Panc1 (cell line): ENCODE data around the gene BTBD17.

Experiments
- CTCF ChIP-seq: fragments of 450-650 bp; IDR thresholded peaks from 2 replicates; pipeline ENCODE4 v1.5.1; 2017; ENCODE audit warnings: mild to moderate bottlenecking
- POLR2AphosphoS5 ChIP-seq: IDR thresholded peaks from 2 replicates; pipeline ENCODE4 v1.6.1; 2012; ENCODE audit warnings: mild to moderate bottlenecking, low read depth, low read length, moderate library complexity
- REST ChIP-seq, 2 experiments: IDR thresholded peaks; 2 replicates each; pipeline ENCODE4 v1.6.1; 2011 to 2012; ENCODE audit warnings: low read depth in 2 of 2, control low read depth in 1 of 2, low read length in 1 of 2, mild to moderate bottlenecking in 1 of 2, moderate library complexity in 1 of 2; ENCODE audit not compliant: insufficient read depth in 1 of 2
- SIN3A ChIP-seq: IDR thresholded peaks from 2 replicates; pipeline ENCODE4 v1.6.1; 2012; ENCODE audit warnings: low read depth, mild to moderate bottlenecking, low read length, moderate library complexity, borderline replicate concordance; ENCODE audit not compliant: insufficient read depth

- TF ChIP-seq CTCF (no peak), POLR2AphosphoS5 (no peak), SIN3A (no peak), REST (IDR thresholded peaks at IDR 0.05; ENCODE audit: insufficient read depth in 1 of 2, low read depth in 2 of 2, low read length in 1 of 2) (no peak)
Measured at GRCh38 chr17:74354561-74354960, 7.1 kb downstream of the BTBD17 start.
